Liver (tissue), 9 donors: Measurements from ENCODE around the gene PDE4B. TPM values are rescaled to one million over a fixed set of nuclear protein-coding genes. Genes with fewer than 3 reads are reported as not detected.

Experiments used
- DNase-seq: peaks from one replicate; pipeline ENCODE4 v3.0.0-alpha.2; 2017; ENCODE audit warnings: low spot score
- H3K27ac ChIP-seq, 2 donors: one replicate each; pipeline ENCODE4 v1.7.0; 2013; ENCODE audit warnings: inconsistent platforms in 2 of 2, low read length in 2 of 2, control low read depth in 1 of 2, low read depth in 1 of 2, mild to moderate bottlenecking in 1 of 2
- H3K27me3 ChIP-seq, 4 donors: one replicate each; pipeline versions ENCODE4 v1.6.1 to v1.7.0; 2013; ENCODE audit warnings: low read length in 3 of 4, inconsistent platforms in 1 of 4, mild to moderate bottlenecking in 1 of 4, moderate library complexity in 1 of 4; ENCODE audit not compliant: control insufficient read depth in 4 of 4, insufficient read depth in 4 of 4
- H3K36me3 ChIP-seq, 4 donors: one replicate each; pipeline versions ENCODE4 v1.6.1 to v1.7.0; 2013; ENCODE audit warnings: low read length in 3 of 4, mild to moderate bottlenecking in 3 of 4, low read depth in 1 of 4, moderate library complexity in 1 of 4; ENCODE audit not compliant: control insufficient read depth in 4 of 4, insufficient read depth in 3 of 4
- H3K4me1 ChIP-seq, 4 donors: one replicate each; pipeline versions ENCODE4 v1.6.1 to v1.7.0; 2013; ENCODE audit warnings: low read length in 3 of 4, mild to moderate bottlenecking in 3 of 4, moderate library complexity in 1 of 4; ENCODE audit not compliant: control insufficient read depth in 4 of 4, insufficient read depth in 4 of 4
- H3K4me3 ChIP-seq, 3 donors: one replicate each; pipeline versions ENCODE4 v1.6.1 to v1.7.0; 2013; ENCODE audit warnings: low read length in 3 of 3, control low read depth in 1 of 3, low read depth in 1 of 3, mild to moderate bottlenecking in 1 of 3
- H3K9ac ChIP-seq, 2 donors: one replicate each; pipeline ENCODE4 v1.7.0; 2013; ENCODE audit warnings: low read length in 2 of 2, mild to moderate bottlenecking in 2 of 2, moderate library complexity in 2 of 2, control low read depth in 1 of 2, low read depth in 1 of 2
- H3K9me3 ChIP-seq, 4 donors: one replicate each; pipeline versions ENCODE4 v1.6.1 to v1.7.0; 2013; ENCODE audit warnings: low read length in 3 of 4; ENCODE audit not compliant: control insufficient read depth in 4 of 4
- EGR1 ChIP-seq, 2 donors: IDR thresholded peaks; 2 replicates each; pipeline ENCODE4 v1.6.1; 2016 to 2018; ENCODE audit warnings: antibody characterized with exemption in 2 of 2, low read depth in 2 of 2
- FOXA1 ChIP-seq: IDR thresholded peaks from 2 replicates; pipeline ENCODE4 v1.6.1; 2016; ENCODE audit warnings: antibody characterized with exemption
- FOXA2 ChIP-seq: IDR thresholded peaks from 2 replicates; pipeline ENCODE4 v1.6.1; 2016; ENCODE audit warnings: antibody characterized with exemption
- GABPA ChIP-seq, 2 donors: IDR thresholded peaks in 1 of 2; conservative IDR thresholded peaks in 1 of 2; 2 replicates each; pipeline ENCODE4 v1.6.1; 2016; ENCODE audit warnings: antibody characterized with exemption in 2 of 2, mild to moderate bottlenecking in 1 of 2, moderate library complexity in 1 of 2
- HNF4A ChIP-seq, 2 donors: conservative IDR thresholded peaks; 2 replicates each; pipeline ENCODE4 v1.6.1; 2016; ENCODE audit warnings: antibody characterized with exemption in 2 of 2, mild to moderate bottlenecking in 2 of 2
- HNF4G ChIP-seq: IDR thresholded peaks from 2 replicates; pipeline ENCODE4 v1.6.1; 2016; ENCODE audit warnings: antibody characterized with exemption
- JUND ChIP-seq, 2 donors: IDR thresholded peaks; 2 replicates each; pipeline ENCODE4 v1.6.1; 2016; ENCODE audit warnings: antibody characterized with exemption in 2 of 2
- NR2F2 ChIP-seq: IDR thresholded peaks from 2 replicates; pipeline ENCODE4 v1.6.1; 2016; ENCODE audit warnings: antibody characterized with exemption
- RAD21 ChIP-seq, 2 donors: IDR thresholded peaks; 2 replicates each; pipeline ENCODE4 v1.6.1; 2016; ENCODE audit warnings: antibody characterized with exemption in 2 of 2, mild to moderate bottlenecking in 2 of 2
- RXRA ChIP-seq, 2 donors: IDR thresholded peaks; 2 replicates each; pipeline ENCODE4 v1.6.1; 2017 to 2018; ENCODE audit warnings: antibody characterized with exemption in 2 of 2, mild to moderate bottlenecking in 1 of 2
- SP1 ChIP-seq: IDR thresholded peaks from 2 replicates; pipeline ENCODE4 v1.6.1; 2018; ENCODE audit warnings: antibody characterized with exemption, mild to moderate bottlenecking
- TAF1 ChIP-seq: conservative IDR thresholded peaks from 2 replicates; pipeline ENCODE4 v1.6.1; 2016; ENCODE audit warnings: antibody characterized with exemption, mild to moderate bottlenecking
- YY1 ChIP-seq: IDR thresholded peaks from 2 replicates; pipeline ENCODE4 v1.6.1; 2016; ENCODE audit warnings: antibody characterized with exemption, mild to moderate bottlenecking
- WGBS: extraction: QIAGEN DNeasy Blood & Tissue Kit; methylation state at CpG from one replicate; pipeline ENCODE4 v1.1.7; 2013; 5-methylcytosine and 5-hydroxymethylcytosine counted together
- polyA plus RNA-seq, 2 donors: library from polyadenylated mRNA; stranded (reverse) in 1 of 2; unstranded in 1 of 2; fragments of 200-250 nt in 1 of 2; fragments of >200 nt in 1 of 2; fragmentation: Nextera tagmentation in 1 of 2; extraction: Ambion mirVana in 1 of 2; gene quantifications; one replicate each; pipeline versions ENCODE4 v1.2.1 to v1.2.3, GENCODE V29; 2013 to 2015
- total RNA-seq, 2 donors: library from RNA; depleted of rRNA; stranded (reverse); fragments of >200 nt; gene quantifications; one replicate each; pipeline ENCODE4 v1.2.3, GENCODE V29; 2014
- TF ChIP-seq, protein P1 (sequence below): IDR thresholded peaks from 2 replicates; pipeline ENCODE4 v1.6.1; 2016; ENCODE audit warnings: antibody characterized with exemption
- TF ChIP-seq, protein P2 (sequence below): fragments of 150-350 bp; IDR thresholded peaks from 2 replicates; pipeline ENCODE4 v1.5.1; 2017; ENCODE audit warnings: improper control_type of control experiment, low read depth, low read length; ENCODE audit not compliant: missing input control
- TF ChIP-seq, protein P3 (sequence below): IDR thresholded peaks from 2 replicates; pipeline ENCODE4 v1.6.1; 2016; ENCODE audit warnings: antibody characterized with exemption
- TF ChIP-seq, protein P4 (sequence below): IDR thresholded peaks from 2 replicates; pipeline ENCODE4 v1.6.1; 2016; ENCODE audit warnings: antibody characterized with exemption, mild to moderate bottlenecking
- TF ChIP-seq, protein P5 (sequence below): IDR thresholded peaks from 2 replicates; pipeline ENCODE4 v1.6.1; 2016; ENCODE audit warnings: antibody characterized with exemption
- donor health status: healthy.
- donor health status: healthy.
- donor health status: healthy.
- donor health status: healthy.
- donor health status: healthy.

Gene PDE4B
- total and polyA plus RNA-seq, 4 donors, result 1.9 to 3.9 (median 2.7) TPM

DNA sequence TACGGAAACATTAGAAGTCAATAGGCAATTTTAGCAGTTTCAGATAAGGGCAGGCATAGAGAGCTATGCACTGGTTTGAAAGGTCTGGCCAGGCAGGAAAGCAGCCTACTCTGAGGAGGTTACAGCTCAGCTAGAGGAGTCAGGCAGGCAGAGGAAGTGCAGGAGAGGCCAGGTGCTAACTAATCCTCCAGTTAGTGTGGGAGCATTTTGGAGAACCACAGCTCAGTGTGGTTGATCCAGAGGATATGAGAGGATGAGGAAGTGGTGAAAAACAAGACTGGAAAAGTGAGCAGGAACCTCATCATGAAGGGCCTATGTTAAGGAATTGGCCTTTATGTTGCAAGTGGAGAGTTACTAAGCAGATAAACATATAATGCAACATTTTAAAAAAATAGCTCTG lies 458.9 kb downstream of the PDE4B start (continued):
- TF ChIP-seq, protein P1, sequence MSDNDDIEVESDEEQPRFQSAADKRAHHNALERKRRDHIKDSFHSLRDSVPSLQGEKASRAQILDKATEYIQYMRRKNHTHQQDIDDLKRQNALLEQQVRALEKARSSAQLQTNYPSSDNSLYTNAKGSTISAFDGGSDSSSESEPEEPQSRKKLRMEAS, result no peak
- TF ChIP-seq RAD21 (IDR thresholded peaks at IDR 0.05) (no peak), GABPA (IDR thresholded peaks at IDR 0.05 in 1 of 2, conservative IDR thresholded peaks at IDR 0.05 in 1 of 2) (no peak), FOXA1 (no peak), TAF1 (no peak)
- TF ChIP-seq, protein P2, sequence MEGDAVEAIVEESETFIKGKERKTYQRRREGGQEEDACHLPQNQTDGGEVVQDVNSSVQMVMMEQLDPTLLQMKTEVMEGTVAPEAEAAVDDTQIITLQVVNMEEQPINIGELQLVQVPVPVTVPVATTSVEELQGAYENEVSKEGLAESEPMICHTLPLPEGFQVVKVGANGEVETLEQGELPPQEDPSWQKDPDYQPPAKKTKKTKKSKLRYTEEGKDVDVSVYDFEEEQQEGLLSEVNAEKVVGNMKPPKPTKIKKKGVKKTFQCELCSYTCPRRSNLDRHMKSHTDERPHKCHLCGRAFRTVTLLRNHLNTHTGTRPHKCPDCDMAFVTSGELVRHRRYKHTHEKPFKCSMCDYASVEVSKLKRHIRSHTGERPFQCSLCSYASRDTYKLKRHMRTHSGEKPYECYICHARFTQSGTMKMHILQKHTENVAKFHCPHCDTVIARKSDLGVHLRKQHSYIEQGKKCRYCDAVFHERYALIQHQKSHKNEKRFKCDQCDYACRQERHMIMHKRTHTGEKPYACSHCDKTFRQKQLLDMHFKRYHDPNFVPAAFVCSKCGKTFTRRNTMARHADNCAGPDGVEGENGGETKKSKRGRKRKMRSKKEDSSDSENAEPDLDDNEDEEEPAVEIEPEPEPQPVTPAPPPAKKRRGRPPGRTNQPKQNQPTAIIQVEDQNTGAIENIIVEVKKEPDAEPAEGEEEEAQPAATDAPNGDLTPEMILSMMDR, result no peak

DNA sequence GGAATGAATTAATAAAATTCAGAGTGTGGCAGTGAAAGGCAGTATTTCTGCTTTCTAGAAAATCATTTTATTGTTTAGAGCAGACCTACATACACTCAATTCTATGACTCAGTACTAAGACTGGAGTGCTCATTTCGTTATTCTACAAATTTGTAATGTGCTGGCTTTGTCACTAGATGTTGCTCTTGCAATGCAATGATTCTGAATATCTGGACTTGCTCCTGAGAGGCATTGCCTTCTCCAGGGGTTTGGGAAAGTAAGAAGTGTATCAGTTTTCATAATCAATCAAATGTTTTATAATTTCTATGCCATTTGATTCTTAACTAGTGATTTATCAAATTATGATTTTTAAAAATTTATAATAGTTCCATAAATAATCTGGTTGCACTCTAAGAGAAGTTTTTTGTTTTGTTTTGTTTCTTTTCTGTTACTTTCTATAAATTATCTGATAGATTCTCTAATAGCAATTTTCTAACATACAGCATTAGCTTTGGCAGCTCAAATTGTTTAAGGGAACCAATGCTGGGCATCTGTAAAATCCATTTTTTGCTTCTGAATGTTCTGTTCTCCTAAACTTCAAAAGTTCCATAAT lies 460.7 kb downstream of the PDE4B start:
- H3K27ac ChIP-seq, result no peak overlapping the region
- H3K36me3 ChIP-seq, result no peaks in the 10 kb centered on the region
- no peaks in the 10 kb centered on the region for H3K9me3 ChIP-seq
- no peak overlapping the region for H3K4me3 ChIP-seq
- no peak for TF ChIP-seq TAF1
- TF ChIP-seq, protein P1, result no peak
- TF ChIP-seq, protein P2, result peak; percentile 82
- no peak for TF ChIP-seq JUND (IDR thresholded peaks at IDR 0.05)
- TF ChIP-seq GABPA (IDR thresholded peaks at IDR 0.05 in 1 of 2, conservative IDR thresholded peaks at IDR 0.05 in 1 of 2), result peak in 1 of 2 donors; percentile 14
- TF ChIP-seq SP1, result no peak
- TF ChIP-seq, protein P3, sequence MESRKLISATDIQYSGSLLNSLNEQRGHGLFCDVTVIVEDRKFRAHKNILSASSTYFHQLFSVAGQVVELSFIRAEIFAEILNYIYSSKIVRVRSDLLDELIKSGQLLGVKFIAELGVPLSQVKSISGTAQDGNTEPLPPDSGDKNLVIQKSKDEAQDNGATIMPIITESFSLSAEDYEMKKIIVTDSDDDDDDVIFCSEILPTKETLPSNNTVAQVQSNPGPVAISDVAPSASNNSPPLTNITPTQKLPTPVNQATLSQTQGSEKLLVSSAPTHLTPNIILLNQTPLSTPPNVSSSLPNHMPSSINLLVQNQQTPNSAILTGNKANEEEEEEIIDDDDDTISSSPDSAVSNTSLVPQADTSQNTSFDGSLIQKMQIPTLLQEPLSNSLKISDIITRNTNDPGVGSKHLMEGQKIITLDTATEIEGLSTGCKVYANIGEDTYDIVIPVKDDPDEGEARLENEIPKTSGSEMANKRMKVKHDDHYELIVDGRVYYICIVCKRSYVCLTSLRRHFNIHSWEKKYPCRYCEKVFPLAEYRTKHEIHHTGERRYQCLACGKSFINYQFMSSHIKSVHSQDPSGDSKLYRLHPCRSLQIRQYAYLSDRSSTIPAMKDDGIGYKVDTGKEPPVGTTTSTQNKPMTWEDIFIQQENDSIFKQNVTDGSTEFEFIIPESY, result no peak
- TF ChIP-seq HNF4A (conservative IDR thresholded peaks at IDR 0.05), result no peak
- TF ChIP-seq, protein P4, sequence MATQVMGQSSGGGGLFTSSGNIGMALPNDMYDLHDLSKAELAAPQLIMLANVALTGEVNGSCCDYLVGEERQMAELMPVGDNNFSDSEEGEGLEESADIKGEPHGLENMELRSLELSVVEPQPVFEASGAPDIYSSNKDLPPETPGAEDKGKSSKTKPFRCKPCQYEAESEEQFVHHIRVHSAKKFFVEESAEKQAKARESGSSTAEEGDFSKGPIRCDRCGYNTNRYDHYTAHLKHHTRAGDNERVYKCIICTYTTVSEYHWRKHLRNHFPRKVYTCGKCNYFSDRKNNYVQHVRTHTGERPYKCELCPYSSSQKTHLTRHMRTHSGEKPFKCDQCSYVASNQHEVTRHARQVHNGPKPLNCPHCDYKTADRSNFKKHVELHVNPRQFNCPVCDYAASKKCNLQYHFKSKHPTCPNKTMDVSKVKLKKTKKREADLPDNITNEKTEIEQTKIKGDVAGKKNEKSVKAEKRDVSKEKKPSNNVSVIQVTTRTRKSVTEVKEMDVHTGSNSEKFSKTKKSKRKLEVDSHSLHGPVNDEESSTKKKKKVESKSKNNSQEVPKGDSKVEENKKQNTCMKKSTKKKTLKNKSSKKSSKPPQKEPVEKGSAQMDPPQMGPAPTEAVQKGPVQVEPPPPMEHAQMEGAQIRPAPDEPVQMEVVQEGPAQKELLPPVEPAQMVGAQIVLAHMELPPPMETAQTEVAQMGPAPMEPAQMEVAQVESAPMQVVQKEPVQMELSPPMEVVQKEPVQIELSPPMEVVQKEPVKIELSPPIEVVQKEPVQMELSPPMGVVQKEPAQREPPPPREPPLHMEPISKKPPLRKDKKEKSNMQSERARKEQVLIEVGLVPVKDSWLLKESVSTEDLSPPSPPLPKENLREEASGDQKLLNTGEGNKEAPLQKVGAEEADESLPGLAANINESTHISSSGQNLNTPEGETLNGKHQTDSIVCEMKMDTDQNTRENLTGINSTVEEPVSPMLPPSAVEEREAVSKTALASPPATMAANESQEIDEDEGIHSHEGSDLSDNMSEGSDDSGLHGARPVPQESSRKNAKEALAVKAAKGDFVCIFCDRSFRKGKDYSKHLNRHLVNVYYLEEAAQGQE, result no peak
- no peak for TF ChIP-seq NR2F2
- no peak for TF ChIP-seq FOXA2
- peak; percentile 100 for TF ChIP-seq RAD21 (IDR thresholded peaks at IDR 0.05)
- no peak for TF ChIP-seq RXRA (IDR thresholded peaks at IDR 0.05)
- TF ChIP-seq YY1, result no peak
- TF ChIP-seq FOXA1, result no peak
- no peak for TF ChIP-seq EGR1 (IDR thresholded peaks at IDR 0.05; ENCODE audit: low read depth in 2 of 2)
- TF ChIP-seq, protein P5, sequence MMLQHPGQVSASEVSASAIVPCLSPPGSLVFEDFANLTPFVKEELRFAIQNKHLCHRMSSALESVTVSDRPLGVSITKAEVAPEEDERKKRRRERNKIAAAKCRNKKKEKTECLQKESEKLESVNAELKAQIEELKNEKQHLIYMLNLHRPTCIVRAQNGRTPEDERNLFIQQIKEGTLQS, result no peak
- no peak for TF ChIP-seq HNF4G
- H3K4me1 ChIP-seq, result no peaks in the 10 kb centered on the region
- 3% methylated on average over 1 of the region's 1 CpG for WGBS
- DNase-seq, result no peak
- H3K9ac ChIP-seq, result no peak overlapping the region
- no peaks in the 10 kb centered on the region for H3K27me3 ChIP-seq
